ENCODE results near the gene KLB.
"Not testable (repeated sequence)": the region's sequence is repeated elsewhere in the genome, so short reads cannot be mapped to it uniquely, and the experiment has no call there.

KLB gene

DNA sequence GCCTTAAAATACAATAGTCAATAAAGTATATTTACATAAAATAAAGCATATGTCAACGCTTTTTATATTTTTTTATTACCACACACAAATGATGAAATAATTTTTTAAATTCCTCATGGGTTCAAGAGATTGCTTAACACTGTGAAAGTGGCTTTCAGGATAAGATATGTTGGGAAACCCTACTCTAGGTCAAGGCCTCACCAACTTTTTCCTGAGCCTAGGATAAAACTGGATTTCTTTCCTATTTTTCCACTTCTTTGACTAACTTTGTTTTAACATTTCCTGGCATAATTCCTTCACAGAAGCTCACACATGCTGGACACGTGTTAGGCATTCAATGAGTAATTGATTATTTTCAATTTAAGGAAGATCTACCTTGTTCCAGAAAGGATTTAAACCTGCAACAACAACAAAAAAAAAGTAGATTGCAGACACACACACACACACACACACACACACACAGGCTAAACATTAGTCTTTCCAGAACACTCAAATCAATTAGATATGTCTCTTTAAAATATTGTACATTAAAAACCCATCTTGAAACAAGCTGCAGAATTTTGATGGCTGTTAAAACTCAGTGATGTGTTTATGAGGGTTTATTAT, 9.1 kb downstream of the KLB start:
- no peaks in the 10 kb centered on the region for H3K4me1 ChIP-seq
- DNase-seq, result no peak
- H3K27me3 ChIP-seq, result no peaks in the 10 kb centered on the region
- TF ChIP-seq, protein P1, sequence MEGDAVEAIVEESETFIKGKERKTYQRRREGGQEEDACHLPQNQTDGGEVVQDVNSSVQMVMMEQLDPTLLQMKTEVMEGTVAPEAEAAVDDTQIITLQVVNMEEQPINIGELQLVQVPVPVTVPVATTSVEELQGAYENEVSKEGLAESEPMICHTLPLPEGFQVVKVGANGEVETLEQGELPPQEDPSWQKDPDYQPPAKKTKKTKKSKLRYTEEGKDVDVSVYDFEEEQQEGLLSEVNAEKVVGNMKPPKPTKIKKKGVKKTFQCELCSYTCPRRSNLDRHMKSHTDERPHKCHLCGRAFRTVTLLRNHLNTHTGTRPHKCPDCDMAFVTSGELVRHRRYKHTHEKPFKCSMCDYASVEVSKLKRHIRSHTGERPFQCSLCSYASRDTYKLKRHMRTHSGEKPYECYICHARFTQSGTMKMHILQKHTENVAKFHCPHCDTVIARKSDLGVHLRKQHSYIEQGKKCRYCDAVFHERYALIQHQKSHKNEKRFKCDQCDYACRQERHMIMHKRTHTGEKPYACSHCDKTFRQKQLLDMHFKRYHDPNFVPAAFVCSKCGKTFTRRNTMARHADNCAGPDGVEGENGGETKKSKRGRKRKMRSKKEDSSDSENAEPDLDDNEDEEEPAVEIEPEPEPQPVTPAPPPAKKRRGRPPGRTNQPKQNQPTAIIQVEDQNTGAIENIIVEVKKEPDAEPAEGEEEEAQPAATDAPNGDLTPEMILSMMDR (IDR thresholded peaks at IDR 0.05; ENCODE audit: low read depth, low read length), result no peak
- H3K36me3 ChIP-seq, result no peaks in the 10 kb centered on the region
- no peaks in the 10 kb centered on the region for H3K9me3 ChIP-seq
- no peak overlapping the region for H3K4me3 ChIP-seq (ENCODE audit: low read depth, low read length)

DNA sequence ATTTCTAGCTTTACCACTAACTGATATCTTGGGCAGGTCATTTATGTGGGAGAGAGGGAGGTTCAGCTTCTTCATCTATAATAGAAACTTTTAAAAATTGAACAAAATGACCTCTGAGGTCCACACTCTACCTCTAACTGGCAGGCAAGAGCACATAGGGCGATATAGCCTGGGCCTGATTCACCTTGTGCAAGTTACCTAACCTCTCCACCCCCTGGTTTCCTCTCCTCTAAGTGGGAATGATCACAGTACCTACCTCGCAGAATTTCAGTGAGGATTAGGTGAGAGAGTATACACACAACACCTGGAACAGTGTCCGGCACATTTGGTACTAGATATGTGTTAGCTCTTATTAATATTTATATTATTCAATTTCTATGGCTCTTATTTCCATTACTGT, 15.5 kb downstream of the KLB start:
- Histone ChIP-seq H3K9me3 (no peaks in the 10 kb centered on the region), H3K4me1 (no peaks in the 10 kb centered on the region), H3K4me3 (ENCODE audit: low read depth, low read length) (no peak overlapping the region), H3K27me3 (no peaks in the 10 kb centered on the region), H3K36me3 (no peaks in the 10 kb centered on the region)
- no peak for DNase-seq
- TF ChIP-seq, protein P1 (IDR thresholded peaks at IDR 0.05; ENCODE audit: low read depth, low read length), result no peak

DNA sequence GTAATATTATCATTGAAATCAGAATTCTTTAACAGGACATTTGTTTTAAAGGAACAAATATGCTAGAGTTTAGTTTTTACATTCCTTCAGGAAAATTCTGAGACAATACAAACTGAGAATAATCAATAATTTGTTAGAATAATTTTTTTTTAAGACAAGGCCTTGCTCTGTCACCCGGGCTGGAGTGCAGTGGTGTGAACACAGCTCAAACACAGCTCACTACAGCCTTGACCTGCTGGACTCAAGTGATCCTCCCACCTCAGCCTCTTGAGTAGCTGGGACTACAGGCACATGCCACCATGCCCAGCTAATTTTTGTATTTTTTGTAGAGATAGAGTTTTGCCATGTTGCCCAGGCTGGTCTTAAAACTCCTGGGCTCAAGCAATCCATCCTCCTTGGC, 18.6 kb downstream of the KLB start:
- H3K4me3 ChIP-seq (ENCODE audit: low read depth, low read length); DNase-seq: not testable (repeated sequence)

DNA sequence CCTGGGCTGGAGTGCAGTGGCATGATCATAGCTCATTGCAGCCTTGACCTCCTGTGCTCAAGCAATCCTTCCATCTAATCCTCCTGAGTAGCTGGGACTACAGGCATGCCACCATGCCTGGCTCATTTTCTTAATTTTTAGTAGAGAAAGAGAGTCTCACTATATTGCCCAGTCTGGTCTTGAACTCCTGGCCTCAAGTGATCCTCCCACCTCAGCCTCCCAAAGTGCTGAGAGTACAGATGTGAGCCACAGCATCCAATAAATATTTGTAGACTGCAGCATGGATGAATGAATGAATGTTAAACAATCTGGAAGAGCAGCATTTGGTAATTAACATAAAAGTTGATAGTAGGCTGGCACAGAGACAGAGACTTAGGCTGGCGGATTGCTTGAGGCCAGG, 20.0 kb downstream of the KLB start:
- Histone ChIP-seq H3K4me3 (ENCODE audit: low read depth, low read length) (no peak overlapping the region), H3K9me3 (no peaks in the 10 kb centered on the region), H3K4me1 (no peaks in the 10 kb centered on the region), H3K27me3 (no peaks in the 10 kb centered on the region), H3K36me3 (no peaks in the 10 kb centered on the region)
- DNase-seq, result no peak
- TF ChIP-seq, protein P1 (IDR thresholded peaks at IDR 0.05; ENCODE audit: low read depth, low read length), result no peak

More for the DNA sequence above, 18.6 kb downstream of the KLB start:
- not testable (repeated sequence) for H3K4me1 ChIP-seq, H3K9me3 ChIP-seq, H3K27me3 ChIP-seq, H3K36me3 ChIP-seq

DNA sequence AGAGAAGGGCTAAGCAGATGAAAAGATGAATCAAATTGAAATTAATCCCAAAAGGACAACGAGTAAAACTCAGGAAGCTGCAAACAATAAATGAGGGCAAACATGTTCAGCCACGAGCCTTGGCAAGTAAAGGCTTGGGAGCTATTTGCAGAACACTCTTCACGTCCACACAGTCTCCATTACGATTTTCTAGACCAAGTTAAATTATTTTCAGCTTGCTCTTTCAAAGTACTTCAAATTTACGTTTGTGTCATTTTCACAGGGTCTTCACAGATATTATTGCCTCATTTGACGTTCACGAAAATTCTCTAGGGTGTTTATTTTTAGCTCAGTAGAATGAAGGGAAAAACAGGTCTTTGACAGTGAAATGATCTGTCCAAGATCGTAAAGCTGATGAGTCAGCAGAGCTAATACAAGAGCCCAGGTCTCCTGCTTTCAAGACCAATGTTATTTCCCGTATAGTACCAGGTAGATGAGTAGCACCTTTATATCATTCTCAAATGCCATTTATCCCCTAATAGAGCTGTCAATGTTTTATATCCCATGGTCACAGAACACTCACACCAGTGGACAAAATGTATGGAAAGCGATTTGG, 20.9 kb downstream of the KLB start:
- TF ChIP-seq, protein P1 (IDR thresholded peaks at IDR 0.05; ENCODE audit: low read depth, low read length), result no peak
- no peaks in the 10 kb centered on the region for H3K36me3 ChIP-seq
- H3K27me3 ChIP-seq, result no peaks in the 10 kb centered on the region
- no peak for DNase-seq
- no peak overlapping the region for H3K4me3 ChIP-seq (ENCODE audit: low read depth, low read length)
- no peaks in the 10 kb centered on the region for H3K4me1 ChIP-seq
- no peaks in the 10 kb centered on the region for H3K9me3 ChIP-seq

DNA sequence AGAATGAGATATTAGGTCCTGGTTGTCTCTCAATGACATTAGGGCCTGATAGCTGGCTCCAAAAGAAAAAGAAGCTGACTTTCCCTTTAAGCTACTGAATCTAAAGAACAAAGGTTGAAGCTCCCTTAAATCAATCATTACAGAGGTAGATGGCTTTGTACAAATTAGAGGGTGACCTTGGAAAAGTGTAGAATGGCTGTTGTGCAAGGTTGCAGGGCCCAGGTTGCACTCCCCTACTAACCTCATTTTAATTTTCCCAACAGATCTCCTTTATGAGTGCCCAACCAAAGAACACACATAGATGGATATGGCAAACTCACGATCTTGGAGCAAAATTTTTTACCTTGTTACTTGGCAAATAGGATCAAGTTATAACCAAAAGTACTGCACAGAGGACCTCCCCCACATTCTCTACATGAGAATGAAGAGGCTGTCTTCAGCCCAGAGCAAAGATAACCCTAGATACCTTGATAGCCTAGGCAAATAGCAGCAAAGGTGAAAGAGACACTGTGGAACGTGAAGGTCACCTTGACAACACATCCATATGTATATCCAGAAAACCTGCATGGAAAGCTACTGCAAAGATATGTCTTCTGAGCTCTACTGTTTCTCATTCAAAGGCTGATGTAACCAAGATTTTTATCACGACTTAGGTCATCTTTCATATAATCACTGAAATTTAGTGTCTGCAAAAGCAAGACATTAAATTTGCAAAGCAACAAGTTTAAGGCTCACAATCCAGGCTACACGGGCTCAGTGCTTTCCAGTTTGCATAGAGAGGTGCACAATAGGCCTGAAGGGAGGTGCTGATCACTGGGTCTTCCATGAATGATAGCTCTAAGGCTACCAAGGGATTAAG, 23.0 kb downstream of the KLB start:
- H3K4me3 ChIP-seq (ENCODE audit: low read depth, low read length), result no peak overlapping the region
- no peak for DNase-seq
- TF ChIP-seq, protein P1 (IDR thresholded peaks at IDR 0.05; ENCODE audit: low read depth, low read length), result no peak

More for the DNA sequence above, 23.0 kb downstream of the KLB start:
- no peaks in the 10 kb centered on the region for H3K36me3 ChIP-seq
- no peaks in the 10 kb centered on the region for H3K9me3 ChIP-seq
- H3K4me1 ChIP-seq, result no peaks in the 10 kb centered on the region
- no peaks in the 10 kb centered on the region for H3K27me3 ChIP-seq
